Keratinocyte (primary cell): Measurements from ENCODE around the gene RNF175.

ENCODE experiments used
- EZH2 ChIP-seq: IDR thresholded peaks from one replicate; pipeline ENCODE4 v1.6.1; 2012; ENCODE audit warnings: inconsistent platforms, mild to moderate bottlenecking, low read length, moderate library complexity
- TF ChIP-seq, protein P1 (sequence below), 3 experiments: IDR thresholded peaks in 1 of 3; conservative IDR thresholded peaks in 1 of 3; optimal IDR thresholded peaks in 1 of 3; 2 replicates in 2 of 3; 3 replicates in 1 of 3; pipeline versions ENCODE3 to v1.5.1; 2011; ENCODE audit warnings: low read length in 3 of 3, mild to moderate bottlenecking in 3 of 3, moderate library complexity in 2 of 3, control low read depth in 1 of 3, inconsistent platforms in 1 of 3; ENCODE audit not compliant: insufficient read depth in 2 of 3; ENCODE audit errors: extremely low read depth in 1 of 3

DNA sequence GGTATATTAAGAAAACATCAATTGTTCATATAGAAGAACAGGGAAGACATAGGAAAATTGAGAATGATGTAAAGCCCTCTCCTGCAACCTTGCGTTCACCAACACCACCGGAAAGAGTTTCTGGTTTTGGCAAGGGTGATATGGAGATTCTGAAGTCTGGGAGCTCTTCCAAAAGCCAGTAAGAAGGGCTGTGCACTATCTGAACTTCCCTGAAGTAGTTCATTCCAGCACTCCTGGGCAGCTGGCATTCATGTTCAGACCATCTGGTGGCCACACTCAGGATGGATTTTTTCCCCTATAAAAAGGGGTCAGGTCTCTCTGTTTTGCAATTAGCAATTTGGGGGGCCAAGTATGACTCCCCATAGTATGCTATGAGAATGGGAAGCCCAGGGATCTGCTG lies 91.2 kb downstream of the RNF175 start:
- no peak for TF ChIP-seq EZH2
- TF ChIP-seq, protein P1, sequence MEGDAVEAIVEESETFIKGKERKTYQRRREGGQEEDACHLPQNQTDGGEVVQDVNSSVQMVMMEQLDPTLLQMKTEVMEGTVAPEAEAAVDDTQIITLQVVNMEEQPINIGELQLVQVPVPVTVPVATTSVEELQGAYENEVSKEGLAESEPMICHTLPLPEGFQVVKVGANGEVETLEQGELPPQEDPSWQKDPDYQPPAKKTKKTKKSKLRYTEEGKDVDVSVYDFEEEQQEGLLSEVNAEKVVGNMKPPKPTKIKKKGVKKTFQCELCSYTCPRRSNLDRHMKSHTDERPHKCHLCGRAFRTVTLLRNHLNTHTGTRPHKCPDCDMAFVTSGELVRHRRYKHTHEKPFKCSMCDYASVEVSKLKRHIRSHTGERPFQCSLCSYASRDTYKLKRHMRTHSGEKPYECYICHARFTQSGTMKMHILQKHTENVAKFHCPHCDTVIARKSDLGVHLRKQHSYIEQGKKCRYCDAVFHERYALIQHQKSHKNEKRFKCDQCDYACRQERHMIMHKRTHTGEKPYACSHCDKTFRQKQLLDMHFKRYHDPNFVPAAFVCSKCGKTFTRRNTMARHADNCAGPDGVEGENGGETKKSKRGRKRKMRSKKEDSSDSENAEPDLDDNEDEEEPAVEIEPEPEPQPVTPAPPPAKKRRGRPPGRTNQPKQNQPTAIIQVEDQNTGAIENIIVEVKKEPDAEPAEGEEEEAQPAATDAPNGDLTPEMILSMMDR (optimal IDR thresholded peaks at IDR 0.05 in 1 of 3, IDR thresholded peaks at IDR 0.05 in 1 of 3, conservative IDR thresholded peaks at IDR 0.05 in 1 of 3; ENCODE audit: extremely low read depth in 1 of 3, insufficient read depth in 2 of 3, low read length in 3 of 3): no peak
